ENCODE results near the gene SLC11A2.

The SLC11A2 gene

GRCh38 chr12:51005671-51006070, 20.5 kb downstream of the SLC11A2 start:
- H3K4me2 ChIP-seq (ENCODE audit: low read length), result no peak overlapping the region
- no peaks in the 10 kb centered on the region for H4K20me1 ChIP-seq (ENCODE audit: insufficient read depth, low read length)

GRCh38 chr12:51005030-51005429, 21.2 kb downstream of the SLC11A2 start:
- Histone ChIP-seq H4K20me1 (ENCODE audit: insufficient read depth, low read length) (no peaks in the 10 kb centered on the region), H3K9me2 (ENCODE audit: low read depth, low read length) (no peaks in the 10 kb centered on the region), H3K79me2 (ENCODE audit: insufficient read depth, low read length) (0 out of 2 replicates have a peak, but pooled peaks cover 4% of the 10 kb centered on the region), H3K4me2 (ENCODE audit: low read length) (no peak overlapping the region), H3K27me3 (ENCODE audit: insufficient read depth, low read length) (no peaks in the 10 kb centered on the region), H2AFZ (ENCODE audit: low read length) (no peak overlapping the region), H3K4me1 (ENCODE audit: insufficient read depth, low read length, severe bottlenecking) (peaks cover 13% of the 10 kb centered on the region), H3K36me3 (ENCODE audit: insufficient read depth, low read length) (peaks cover 39% of the 10 kb centered on the region), H3K9ac (ENCODE audit: low read length) (no peak overlapping the region), H3K4me3 (ENCODE audit: low read depth, low read length, poor library complexity, severe bottlenecking) (no peak overlapping the region), H3K27ac (ENCODE audit: low read depth, low read length, poor library complexity, severe bottlenecking) (no peak overlapping the region), H3K9me3 (ENCODE audit: low read length) (no peaks in the 10 kb centered on the region), H3F3A (ENCODE audit: insufficient read depth, low read length) (no peaks in the 10 kb centered on the region)
- no peak for TF ChIP-seq CTCF (IDR thresholded peaks at IDR 0.05; ENCODE audit: low read length)
- TF ChIP-seq EZH2 (IDR thresholded peaks at IDR 0.05; ENCODE audit: borderline replicate concordance, low read length), result no peak

More at GRCh38 chr12:51005671-51006070, 20.5 kb downstream of the SLC11A2 start:
- H3K36me3 ChIP-seq (ENCODE audit: insufficient read depth, low read length), result peaks cover 35% of the 10 kb centered on the region
- H3K9me3 ChIP-seq (ENCODE audit: low read length), result no peaks in the 10 kb centered on the region
- no peaks in the 10 kb centered on the region for H3K27me3 ChIP-seq (ENCODE audit: insufficient read depth, low read length)
- no peak overlapping the region for H3K4me3 ChIP-seq (ENCODE audit: low read depth, low read length, poor library complexity, severe bottlenecking)
- 0 out of 2 replicates have a peak, but pooled peaks cover 4% of the 10 kb centered on the region for H3K79me2 ChIP-seq (ENCODE audit: insufficient read depth, low read length)
- no peak overlapping the region for H2AFZ ChIP-seq (ENCODE audit: low read length)
- no peak overlapping the region for H3K9ac ChIP-seq (ENCODE audit: low read length)
- no peak for TF ChIP-seq CTCF (IDR thresholded peaks at IDR 0.05; ENCODE audit: low read length)
- TF ChIP-seq EZH2 (IDR thresholded peaks at IDR 0.05; ENCODE audit: borderline replicate concordance, low read length), result no peak
- H3K4me1 ChIP-seq (ENCODE audit: insufficient read depth, low read length, severe bottlenecking), result peaks cover 13% of the 10 kb centered on the region
- H3F3A ChIP-seq (ENCODE audit: insufficient read depth, low read length), result no peaks in the 10 kb centered on the region
- no peaks in the 10 kb centered on the region for H3K9me2 ChIP-seq (ENCODE audit: low read depth, low read length)
- no peak overlapping the region for H3K27ac ChIP-seq (ENCODE audit: low read depth, low read length, poor library complexity, severe bottlenecking)

- Histone ChIP-seq H3K4me1 (ENCODE audit: insufficient read depth, low read length, severe bottlenecking) (peaks cover 12% of the 10 kb centered on the region), H3K27me3 (ENCODE audit: insufficient read depth, low read length) (no peaks in the 10 kb centered on the region), H3K79me2 (ENCODE audit: insufficient read depth, low read length) (0 out of 2 replicates have a peak, but pooled peaks cover 4% of the 10 kb centered on the region), H3K9me2 (ENCODE audit: low read depth, low read length) (no peaks in the 10 kb centered on the region), H3K4me3 (ENCODE audit: low read depth, low read length, poor library complexity, severe bottlenecking) (no peak overlapping the region), H2AFZ (ENCODE audit: low read length) (no peak overlapping the region), H3F3A (ENCODE audit: insufficient read depth, low read length) (no peaks in the 10 kb centered on the region), H4K20me1 (ENCODE audit: insufficient read depth, low read length) (no peaks in the 10 kb centered on the region), H3K9ac (ENCODE audit: low read length) (no peak overlapping the region), H3K4me2 (ENCODE audit: low read length) (no peak overlapping the region), H3K9me3 (ENCODE audit: low read length) (no peaks in the 10 kb centered on the region), H3K27ac (ENCODE audit: low read depth, low read length, poor library complexity, severe bottlenecking) (no peak overlapping the region), H3K36me3 (ENCODE audit: insufficient read depth, low read length) (peaks cover 41% of the 10 kb centered on the region)
- TF ChIP-seq EZH2 (IDR thresholded peaks at IDR 0.05; ENCODE audit: borderline replicate concordance, low read length) (no peak), CTCF (IDR thresholded peaks at IDR 0.05; ENCODE audit: low read length) (no peak)
These were observed 21.7 kb downstream of the SLC11A2 start for GRCh38 chr12:51004504-51004903.
